SKM-1 treated with dmso at 0.1 percent for 144 hours (cell line): ENCODE results near the gene SYNCRIP.
"Not testable (repeated sequence)": the region's sequence is repeated elsewhere in the genome, so short reads cannot be mapped to it uniquely, and the experiment has no call there.

ENCODE experiments used
- DNase-seq: peaks from one replicate; lab custom pipeline; 2025; ENCODE audit not compliant: unreplicated experiment; lab: John Stamatoyannopoulos, UW

The SYNCRIP gene

DNA sequence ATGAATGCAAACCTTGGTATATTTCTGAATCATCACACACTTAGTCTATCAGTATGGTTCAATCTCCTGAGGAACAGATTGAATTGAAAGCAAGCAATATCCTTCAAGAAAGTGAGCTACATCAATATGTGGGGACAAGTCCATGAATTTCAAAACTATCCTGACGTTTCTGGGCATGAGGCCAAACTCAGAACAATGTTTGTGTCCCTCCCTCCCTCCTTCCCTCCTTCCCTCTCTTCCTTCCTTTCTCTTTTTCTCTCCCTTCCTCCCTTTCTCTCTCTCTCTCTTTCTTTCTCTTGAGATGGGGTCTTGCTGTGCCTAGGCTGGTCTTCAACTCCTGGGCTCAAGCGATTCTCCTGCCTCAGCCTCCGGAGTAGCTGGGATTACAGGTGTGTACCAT, 27.9 kb upstream of the SYNCRIP start:
- DNase-seq = no peak

DNA sequence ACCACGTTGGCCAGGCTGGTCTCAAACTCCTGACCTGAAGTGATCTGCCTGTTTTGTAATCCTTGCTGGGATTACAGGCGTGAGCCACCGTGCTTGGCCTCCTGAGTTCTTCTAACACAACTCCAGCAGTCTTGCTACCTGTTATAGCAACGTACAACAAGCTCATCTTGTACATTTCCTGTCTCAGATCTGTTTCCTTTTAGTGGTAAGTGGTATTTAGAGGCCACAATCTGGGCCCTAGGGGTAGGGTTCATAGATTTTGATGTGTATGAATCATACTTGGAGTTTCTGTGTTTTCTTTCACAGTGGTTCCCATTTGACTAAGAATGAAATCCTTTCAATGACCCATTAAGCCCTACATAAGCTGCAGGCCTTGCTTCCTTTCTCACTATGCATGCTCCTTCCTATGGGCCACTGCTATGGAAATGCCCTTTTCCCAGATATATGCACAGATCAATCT, 27.1 kb upstream of the SYNCRIP start:
- DNase-seq = no peak

DNA sequence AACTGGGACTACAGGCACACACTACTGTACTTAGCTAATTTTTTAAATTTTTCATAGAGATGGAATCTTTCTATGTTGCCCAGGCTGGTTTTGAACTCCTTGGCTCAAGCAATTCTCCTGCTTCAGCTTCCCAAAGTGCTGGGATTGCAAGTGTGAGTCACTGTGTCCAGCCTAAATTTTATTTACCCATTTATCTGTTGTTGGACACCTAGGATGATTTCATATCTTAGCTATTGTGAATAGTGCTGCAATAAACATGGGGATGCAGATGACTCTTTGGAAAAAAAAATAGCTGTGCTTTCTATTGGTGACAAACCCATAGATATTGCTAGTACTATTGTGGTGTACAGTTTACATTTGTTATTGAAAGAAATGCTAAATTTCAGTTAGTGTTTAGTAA, 19.6 kb upstream of the SYNCRIP start:
- no peak for DNase-seq

DNA sequence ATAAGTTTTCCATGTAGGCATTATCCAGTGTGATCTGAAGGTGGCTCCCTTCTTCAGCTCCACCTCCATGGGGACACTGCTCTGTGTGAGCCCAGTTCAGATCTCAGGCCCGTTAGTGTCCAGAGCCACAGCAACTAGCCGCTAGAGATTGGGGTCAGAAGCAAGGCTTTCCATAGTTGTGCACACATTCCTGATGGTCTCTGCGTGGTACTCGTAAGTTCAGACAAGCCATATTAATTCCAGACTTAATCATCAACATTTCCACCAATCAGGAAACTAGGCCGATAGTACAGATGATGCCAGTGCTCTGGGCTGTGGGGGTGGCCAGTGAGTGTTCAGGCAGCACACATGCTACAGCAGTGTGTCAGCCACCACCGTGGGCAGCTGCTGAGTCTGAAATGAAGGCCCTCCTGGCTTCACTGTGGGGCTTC, 17.5 kb upstream of the SYNCRIP start:
- DNase-seq = no peak

DNA sequence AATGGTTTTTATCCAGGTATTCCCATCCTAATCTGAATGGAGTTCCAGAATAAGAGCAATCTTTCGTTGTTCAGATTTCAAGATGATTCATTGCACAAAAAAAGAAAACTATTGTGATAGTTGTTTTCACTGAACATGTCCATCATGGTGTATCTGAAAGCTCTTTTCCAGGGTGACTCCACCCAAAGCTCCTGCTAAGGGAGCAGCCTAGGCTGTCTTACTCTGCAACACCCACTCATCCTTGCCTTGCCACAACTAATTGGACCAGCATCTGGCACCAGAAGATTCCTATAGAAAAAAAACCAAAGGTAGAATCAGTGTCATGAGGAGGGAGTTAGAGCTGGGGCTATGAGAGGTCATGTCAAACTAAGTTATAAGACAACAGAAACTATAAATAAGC, 7.9 kb upstream of the SYNCRIP start:
- no peak for DNase-seq

DNA sequence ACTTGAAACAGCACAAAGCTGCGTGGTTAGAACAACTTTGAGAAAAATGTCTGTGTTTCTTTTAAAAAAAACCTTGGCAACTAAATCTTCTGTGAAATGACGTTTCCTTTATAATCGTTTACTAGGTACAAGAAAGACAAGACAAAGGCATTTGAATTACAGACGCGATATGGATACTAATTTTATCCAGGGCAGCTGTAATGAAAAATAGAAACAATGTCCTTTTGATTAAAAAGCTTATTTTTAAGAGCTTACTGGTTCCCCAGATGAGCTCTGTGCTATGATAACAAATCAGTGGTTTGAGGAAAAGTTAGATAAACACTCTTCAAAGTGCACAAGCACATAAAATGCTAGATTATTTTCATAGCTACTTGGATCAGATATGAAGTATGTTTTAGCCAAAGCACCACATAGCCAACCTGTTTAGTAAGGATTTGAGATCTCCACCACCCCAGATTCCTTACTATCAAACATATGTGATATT, 1.6 kb upstream of the SYNCRIP start:
- no peak for DNase-seq

DNA sequence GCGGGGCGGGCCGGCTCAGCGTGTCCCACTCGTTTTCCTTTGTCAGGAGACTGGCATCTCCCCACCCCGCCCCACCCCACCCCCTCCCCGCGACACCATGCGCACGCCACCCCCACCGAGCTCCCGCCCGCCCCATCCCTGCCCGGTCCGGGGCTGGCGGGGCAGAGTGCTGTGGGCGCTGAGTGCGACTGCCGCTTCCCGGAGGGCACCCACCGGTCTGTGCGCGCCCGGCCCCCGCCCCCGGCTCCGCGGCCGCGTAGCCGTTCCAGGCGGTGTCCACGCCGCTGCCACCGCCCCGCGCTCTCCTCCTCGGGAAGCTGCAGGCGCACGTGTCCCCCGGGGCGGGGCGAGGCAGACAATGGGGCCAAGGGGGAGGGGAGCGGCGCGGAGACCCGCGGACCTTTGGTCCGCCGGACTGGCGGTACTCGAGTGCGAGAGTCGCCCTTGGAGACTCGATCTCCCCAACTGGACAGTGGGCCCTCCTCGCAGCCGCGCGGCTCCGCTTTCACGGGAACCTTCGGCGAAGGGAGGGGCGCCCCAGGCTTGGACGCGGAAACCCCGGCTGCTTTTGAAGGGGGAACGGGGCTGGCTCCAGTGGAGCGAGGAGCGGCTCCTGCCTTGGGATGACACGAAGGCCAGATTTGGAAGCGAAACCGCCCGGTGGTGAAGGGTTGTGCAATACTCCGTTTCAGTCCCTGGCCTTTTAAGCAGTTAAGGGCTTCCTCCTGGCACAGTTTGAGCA, 1.0 kb upstream of the SYNCRIP start:
- DNase-seq = peak; percentile 93

DNA sequence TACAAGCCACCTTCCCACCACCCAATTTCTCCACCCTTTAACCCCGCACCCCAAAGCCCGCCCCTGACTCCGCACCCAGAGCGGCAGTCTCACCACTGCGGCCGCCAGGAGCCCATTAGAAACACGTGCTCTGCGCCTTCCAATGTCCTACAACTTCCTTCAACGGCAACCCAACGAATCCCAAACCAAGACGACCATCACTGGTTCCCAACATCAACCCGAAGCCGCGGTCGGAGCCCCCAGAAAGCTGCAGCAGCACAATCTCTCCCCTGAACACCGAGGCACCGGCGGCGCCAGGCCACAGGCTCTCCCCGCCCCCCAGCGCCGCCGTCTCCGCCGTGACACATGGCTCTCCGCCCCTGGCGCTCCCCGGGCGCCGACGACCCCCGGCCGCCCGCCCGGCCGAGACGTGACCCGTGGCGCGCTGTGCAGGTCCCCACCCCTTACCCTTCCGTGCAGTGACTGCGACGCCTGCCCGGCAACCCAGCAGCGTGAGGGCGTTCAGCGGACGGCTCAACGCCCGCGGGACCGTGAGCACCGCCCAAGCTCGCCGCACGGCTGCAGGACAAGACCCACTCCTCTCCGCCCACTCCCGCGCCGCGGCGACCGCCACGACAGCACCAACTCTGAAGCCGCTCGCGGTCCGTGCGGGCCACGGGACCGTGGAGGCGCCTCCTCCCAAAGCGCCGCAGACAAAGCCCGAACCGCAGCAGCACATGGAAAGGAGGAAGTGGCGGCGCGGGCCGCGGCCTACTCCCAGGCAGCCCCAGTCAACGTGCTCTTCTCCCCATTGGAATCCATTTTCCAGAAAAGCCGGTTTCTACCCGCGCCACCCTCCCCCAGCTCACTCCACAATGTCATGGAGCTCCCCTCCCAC, 551 bp downstream of the SYNCRIP start:
- peak; percentile 42 for DNase-seq

DNA sequence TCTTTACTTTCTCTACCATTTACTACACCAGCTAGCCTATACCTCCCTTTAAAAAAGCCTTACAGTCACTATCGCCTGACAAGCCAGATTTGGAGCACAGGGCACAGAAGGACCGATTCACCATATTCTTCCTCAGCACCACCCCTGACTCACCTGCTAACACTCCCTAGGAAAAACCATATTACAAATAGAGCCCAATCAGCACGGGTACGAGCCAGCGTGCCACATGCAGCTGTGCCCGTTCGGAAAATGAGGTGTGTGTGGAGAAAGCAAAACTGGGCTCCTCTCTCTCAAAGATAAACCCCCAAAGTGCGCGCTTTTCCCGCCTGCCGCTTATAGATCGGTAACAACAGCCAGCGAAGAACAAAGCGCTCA, 1.2 kb downstream of the SYNCRIP start:
- no peak for DNase-seq

DNA sequence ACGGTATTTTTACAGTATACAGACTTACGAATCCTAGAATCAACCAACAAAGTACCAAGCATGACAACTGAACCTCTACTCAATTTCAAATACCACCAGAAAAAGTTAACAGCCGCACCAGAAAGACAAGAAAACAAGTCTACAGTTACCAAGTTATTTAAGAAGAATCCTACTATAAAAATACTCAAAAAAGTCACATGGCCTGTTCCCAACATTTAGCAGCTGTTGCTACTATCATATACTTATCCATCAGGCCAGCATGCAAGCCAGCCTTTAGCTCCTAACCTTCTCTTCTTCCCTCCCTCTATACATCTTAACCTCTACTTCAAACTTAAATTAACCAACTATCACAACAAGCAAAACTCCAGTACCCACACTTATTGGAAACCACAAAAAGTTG, 1.9 kb downstream of the SYNCRIP start:
- DNase-seq = no peak

DNA sequence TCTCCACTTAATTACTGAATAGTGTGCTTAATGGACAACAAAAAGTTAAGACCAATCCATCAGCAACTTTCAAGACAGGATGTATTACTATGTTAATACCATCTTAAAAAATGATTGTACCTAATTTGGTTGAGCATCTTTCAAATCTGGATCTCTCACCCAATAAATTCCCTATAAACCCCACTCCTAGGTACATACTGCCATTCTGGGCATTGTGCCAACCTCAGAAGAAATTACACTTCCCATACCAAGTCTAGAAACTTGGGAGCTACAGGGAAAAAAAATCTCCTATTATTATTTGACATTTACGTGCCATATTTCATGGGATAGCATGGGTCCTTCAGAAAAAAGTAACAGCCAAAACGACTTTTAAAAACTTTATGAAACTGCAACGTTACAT, 5.1 kb downstream of the SYNCRIP start:
- DNase-seq = no peak

DNA sequence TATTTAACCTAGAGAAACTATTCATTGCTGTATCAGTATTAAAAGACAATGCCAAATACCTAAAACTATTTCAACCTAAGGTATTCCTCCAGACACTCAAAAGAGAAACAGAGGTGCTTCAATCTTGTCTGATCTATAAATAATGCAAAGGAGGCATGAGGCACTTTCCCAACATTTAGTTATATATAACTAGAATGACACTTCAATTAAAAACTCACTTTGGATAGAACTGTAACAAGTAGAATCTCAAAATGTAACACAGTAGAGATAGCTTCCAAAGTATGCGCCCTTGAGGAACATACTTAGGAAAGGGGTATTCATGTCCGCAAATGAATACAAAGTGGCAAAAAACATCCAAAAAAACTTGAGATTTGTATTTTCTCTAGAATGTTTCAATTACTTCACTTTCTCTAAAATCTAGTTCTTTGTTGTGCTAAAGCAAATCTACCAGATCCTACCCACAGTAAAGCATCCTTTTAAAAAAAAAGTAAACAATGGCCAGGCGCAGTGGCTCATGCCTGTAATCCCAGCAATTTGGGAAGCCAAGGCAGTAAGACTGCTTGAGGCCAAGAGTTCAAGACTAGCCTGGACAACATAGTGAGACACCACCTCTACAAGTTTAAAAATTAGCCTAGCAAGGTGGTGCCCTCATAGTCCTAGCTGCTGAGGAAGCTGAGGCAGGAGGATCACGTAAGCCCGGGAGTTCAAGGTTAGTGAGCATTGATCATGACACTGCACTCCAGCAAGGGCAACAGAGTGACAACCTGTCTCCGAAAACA, 10.3 kb downstream of the SYNCRIP start:
- no peak for DNase-seq

DNA sequence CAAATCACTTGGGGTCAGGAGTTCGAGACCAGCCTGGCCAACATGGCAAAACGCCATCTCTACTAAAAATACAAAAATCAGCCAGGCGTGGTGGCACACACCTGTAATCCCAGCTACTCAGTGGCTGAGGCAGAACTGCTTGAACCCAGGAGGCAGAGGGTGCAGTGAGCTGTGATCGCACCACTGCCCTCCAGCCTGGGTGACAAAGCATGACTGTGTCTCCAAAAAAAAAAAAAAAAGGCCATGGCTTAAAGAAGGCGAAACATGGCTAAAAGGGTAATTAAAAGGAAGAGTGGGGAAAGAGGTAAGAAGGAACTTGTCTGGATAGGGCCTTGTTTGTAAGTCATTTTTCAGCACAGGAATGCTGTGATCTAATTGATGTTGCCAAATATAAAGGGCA, 11.6 kb downstream of the SYNCRIP start:
- not testable (repeated sequence) for DNase-seq

DNA sequence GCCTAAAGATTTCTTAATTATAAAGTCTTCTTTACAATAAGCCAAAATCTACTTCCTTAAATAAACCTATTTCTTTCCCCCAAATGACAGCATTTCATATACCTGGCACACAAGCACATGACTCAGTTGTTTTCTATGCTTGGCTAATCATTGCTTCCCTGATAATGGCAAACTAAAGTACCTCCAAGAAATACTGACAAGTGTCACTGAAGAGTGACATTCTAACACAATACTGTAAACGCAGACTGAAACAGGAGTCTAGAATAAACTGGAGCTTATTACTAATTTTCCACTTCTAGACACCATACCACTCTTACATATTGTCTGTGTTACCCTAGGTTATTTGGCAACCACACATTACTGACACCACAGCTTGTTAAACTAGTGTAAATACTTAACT, 14.3 kb downstream of the SYNCRIP start:
- DNase-seq = no peak

DNA sequence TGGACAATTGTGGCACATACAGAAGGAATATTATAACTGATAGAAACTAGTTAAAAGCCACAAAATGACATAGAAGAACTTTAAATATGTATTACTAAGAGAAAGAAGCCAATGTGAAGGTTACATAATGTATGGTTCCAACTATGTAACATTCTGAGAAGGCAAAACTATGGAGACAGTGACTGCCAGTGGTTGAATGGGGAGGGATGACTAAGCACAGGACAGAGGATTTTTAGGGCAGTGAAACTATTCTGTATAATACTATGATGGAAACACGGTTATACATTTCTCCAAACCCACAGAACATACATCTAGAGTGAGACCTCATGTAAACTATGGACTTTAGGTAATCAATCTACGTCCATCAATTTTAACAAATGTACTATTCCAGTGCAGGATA, 22.4 kb downstream of the SYNCRIP start:
- no peak for DNase-seq

DNA sequence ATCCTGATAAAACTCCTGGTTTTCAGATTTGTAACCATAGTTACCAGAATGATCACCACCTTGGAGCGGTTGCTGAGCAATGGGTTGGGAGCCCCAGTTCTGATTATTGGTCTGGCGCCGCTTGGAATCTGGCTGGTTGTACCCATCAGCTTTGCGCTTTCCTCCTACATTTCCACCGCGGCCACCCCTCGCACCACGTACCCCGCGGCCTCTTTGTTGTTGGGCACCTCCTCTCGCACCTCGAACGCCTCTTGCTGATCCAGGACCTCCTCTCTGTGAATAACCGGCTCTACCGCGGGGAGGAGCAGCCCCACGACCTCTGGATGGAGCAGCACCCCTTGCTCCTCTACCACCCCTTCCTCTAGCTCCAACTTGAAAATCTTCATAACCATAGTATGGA, 27.9 kb downstream of the SYNCRIP start:
- DNase-seq = no peak

DNA sequence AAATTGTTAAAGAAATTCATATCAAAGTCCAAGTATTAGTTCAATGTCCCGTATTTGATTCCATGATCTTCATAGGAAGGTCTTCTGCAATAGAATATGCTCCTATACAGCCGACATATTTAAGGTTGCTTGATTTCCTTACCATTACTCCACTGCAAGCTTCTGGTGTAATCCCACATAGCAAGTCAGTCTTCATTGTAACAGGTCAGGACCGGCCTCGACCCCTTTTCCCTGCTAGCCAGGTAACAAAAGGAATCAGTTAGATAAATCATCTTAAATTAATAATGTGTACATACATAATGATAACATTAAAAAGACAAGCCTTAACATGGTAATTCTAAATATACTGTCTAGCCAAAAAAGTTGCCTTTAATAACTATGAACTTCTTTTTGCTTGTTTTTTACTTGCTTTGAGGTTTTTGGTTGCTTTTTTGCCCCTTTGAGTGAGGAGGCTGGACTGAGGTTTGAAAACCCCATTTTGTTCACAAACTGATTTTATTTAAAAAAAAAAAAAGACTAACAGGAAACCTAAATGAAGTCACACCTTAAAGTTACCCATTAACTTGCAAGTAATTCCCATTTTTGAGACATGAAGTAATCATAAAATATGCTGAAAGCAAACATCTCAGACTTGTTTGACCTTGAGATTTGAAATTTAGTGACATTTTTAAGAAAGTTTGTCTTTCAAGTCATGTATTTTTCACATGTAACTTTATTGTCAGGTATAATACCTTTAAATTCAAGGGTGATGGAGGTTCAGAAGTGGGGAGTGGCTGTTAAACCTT, 29.8 kb downstream of the SYNCRIP start:
- DNase-seq = no peak

DNA sequence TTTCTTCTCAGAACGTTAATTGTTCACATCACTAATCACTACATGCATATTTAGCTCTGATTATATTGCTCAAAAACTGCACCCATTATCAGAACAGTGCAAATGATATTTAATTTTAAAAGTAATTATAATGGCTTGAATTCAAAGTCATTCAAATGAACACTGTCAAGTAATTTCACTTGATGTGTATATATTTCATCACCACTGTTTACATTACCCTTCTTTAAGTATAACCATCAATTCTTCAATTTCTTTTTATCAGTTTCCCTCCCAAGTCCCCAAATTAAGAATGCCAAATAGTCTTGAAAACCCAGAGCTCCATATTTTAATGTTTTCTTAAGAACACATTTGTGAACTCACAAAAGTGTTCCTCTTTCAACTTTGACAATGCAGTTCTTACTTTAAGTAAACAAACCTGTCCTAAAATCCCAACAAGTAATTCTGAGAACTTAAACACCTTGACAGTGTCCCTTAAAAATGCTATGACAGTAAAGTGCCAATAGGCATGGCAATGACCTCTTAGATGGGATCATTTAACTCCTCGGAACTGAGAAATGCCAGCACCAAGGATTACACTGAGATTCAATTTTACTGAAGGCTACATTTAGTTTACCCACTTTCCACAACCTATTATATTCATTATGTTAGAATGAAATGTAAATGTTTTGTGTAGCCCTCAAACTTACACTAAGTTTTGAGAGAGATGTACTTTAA, 32.3 kb downstream of the SYNCRIP start:
- no peak for DNase-seq

DNA sequence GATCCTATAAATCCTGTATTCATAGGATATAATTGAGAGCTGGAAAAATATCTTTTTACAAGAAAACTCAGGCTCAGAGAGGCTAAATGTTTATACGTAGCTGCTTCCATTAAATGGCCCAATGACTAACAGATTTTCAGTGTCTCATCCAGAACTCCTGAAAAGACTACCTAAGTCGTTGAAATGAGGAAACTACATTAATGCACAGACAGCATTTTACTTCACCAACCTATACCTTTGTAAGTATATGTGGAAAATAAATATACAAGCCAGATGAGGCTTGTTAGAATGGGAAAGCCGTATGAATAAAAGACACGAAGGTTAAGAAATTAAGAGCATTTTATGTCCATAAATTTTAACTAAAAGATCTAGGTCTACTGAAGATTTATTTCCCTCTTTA, 40.6 kb downstream of the SYNCRIP start:
- no peak for DNase-seq

DNA sequence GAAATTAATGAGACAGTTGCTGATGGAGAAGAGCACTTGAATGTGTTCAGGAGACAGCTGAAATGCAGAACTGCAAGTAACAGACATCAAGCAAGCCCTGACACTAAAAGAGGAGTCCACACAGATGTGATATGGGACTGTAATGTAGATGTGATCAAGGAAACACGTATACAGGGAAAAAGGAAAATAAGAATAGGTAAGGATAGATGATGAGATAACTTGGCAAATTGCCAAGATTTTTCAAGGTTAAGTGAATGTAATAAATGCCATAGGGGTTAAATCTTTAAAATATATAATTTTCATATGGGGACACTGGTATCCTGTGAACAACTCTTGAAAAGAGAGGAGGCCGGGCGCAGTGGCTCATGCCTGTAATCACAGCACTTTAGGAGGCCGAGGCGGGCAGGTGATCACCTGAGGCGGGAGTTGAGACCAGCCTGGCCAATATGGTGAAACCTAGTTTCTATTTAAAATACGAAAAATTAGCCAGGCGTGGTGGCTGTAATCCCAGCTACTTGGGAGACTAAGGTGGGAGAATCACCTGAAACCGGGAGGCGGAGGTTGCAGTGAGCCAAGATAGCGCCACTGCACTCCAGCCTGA, 41.9 kb downstream of the SYNCRIP start:
- no peak for DNase-seq
